CD8-positive, alpha-beta memory T cell (primary cell): ENCODE data around the gene ATMIN. TPM values are rescaled to one million over a fixed set of nuclear protein-coding genes. Genes with fewer than 3 reads are reported as not detected.

Experiments
- CTCF ChIA-PET: fragments of 350-600 bp; sonication (Branson Sonifier 250); formaldehyde crosslinking; loops from one replicate; lab custom pipeline; 2021; ENCODE audit warnings: antibody characterized with exemption; lab: Charles Lee
- POLR2A ChIA-PET: fragments of 350-600 bp; sonication (Branson Sonifier 250); formaldehyde crosslinking; loops from one replicate; lab custom pipeline; 2021; ENCODE audit warnings: antibody characterized with exemption; lab: Charles Lee
- DNase-seq, 5 donors: peaks; one replicate each; pipeline versions ENCODE4 v3.0.0 to v3.0.0-alpha.2; 2020 to 2022; ENCODE audit warnings: mixed read lengths in 1 of 5
- H3K27ac ChIP-seq: one replicate; pipeline ENCODE4 v1.7.0; 2013; ENCODE audit warnings: low read depth, mild to moderate bottlenecking, low read length, moderate library complexity
- H3K27me3 ChIP-seq: 2 replicates; pipeline ENCODE4 v1.7.0; 2013; ENCODE audit warnings: low read length, mild to moderate bottlenecking; ENCODE audit not compliant: insufficient read depth, poor library complexity, severe bottlenecking
- H3K36me3 ChIP-seq: 2 replicates; pipeline ENCODE4 v1.7.0; 2013; ENCODE audit warnings: mild to moderate bottlenecking, low read length, moderate library complexity; ENCODE audit not compliant: insufficient read depth
- H3K4me1 ChIP-seq: 2 replicates; pipeline ENCODE4 v1.7.0; 2013; ENCODE audit warnings: mild to moderate bottlenecking, low read length, moderate library complexity; ENCODE audit not compliant: insufficient read depth
- H3K4me3 ChIP-seq: 2 replicates; pipeline ENCODE4 v1.7.0; 2013; ENCODE audit warnings: mild to moderate bottlenecking, low read length
- H3K9me3 ChIP-seq: 2 replicates; pipeline ENCODE4 v1.7.0; 2013; ENCODE audit warnings: mild to moderate bottlenecking, low read length
- H3K27ac Mint-ChIP-seq, 8 donors: one replicate each; pipeline ENCODE4 v1.8.0; 2020 to 2021; ENCODE audit warnings: mixed read lengths in 8 of 8, mild to moderate bottlenecking in 6 of 8, inconsistent platforms in 3 of 8, moderate library complexity in 3 of 8
- H3K27me3 Mint-ChIP-seq, 2 donors: one replicate each; pipeline ENCODE4 v1.8.0; 2020 to 2021; ENCODE audit warnings: mixed read lengths in 2 of 2, mild to moderate bottlenecking in 1 of 2, moderate library complexity in 1 of 2
- H3K36me3 Mint-ChIP-seq, 3 donors: one replicate each; pipeline ENCODE4 v1.8.0; 2020 to 2021; ENCODE audit warnings: mixed read lengths in 3 of 3, inconsistent platforms in 1 of 3, mild to moderate bottlenecking in 1 of 3
- H3K4me1 Mint-ChIP-seq, 3 donors: one replicate each; pipeline ENCODE4 v1.8.0; 2020 to 2021; ENCODE audit warnings: mixed read lengths in 3 of 3, inconsistent platforms in 1 of 3, mild to moderate bottlenecking in 1 of 3
- H3K4me3 Mint-ChIP-seq, 7 donors: one replicate each; pipeline ENCODE4 v1.8.0; 2020 to 2021; ENCODE audit warnings: mixed read lengths in 7 of 7, mild to moderate bottlenecking in 6 of 7, moderate library complexity in 4 of 7, inconsistent platforms in 2 of 7
- H3K9me3 Mint-ChIP-seq, 5 donors: one replicate each; pipeline ENCODE4 v1.8.0; 2020 to 2022; ENCODE audit warnings: mixed read lengths in 5 of 5, mild to moderate bottlenecking in 3 of 5, moderate library complexity in 2 of 5, inconsistent platforms in 1 of 5
- polyA plus RNA-seq: library from polyadenylated mRNA; unstranded; fragments of 300-500 nt; fragmentation: Illumina TruSeq; gene quantifications from one replicate; pipeline ENCODE4 v1.2.3, GENCODE V29; 2021
- total RNA-seq, 2 experiments: library from RNA; stranded (reverse); gene quantifications; one replicate each; pipeline ENCODE4 v1.2.3, GENCODE V29; 2021

Gene ATMIN
- total and polyA plus RNA-seq, 3 experiments from 2014 or later, result 30.5 to 39.2 (median 31.3) TPM

GRCh38 chr16:80992676-80993293 lies 42.9 kb upstream of the ATMIN start:
- no peak for DNase-seq
- H3K27me3 Mint-ChIP-seq, result no peaks in the 10 kb centered on the region
- no peaks in the 10 kb centered on the region for H3K9me3 ChIP-seq
- no peak overlapping the region for H3K4me3 ChIP-seq
- H3K36me3 Mint-ChIP-seq, result peaks cover 0 to 59% (median 7%) of the 10 kb centered on the region in 3 donors
- CTCF ChIA-PET, result interaction anchor here (0.8 to 2.4 kb wide), 3 partner anchors 12 to 14 kb away, joined by 3 to 8 read pairs (median 6); partner anchors contain the start of genes CENPN and CMC2
- no peak overlapping the region for H3K4me3 Mint-ChIP-seq
- H3K27ac Mint-ChIP-seq, result peak overlapping the region in 3 of 8 donors; percentile 15 to 40 (median 39)
- POLR2A ChIA-PET, result no interaction called here
- H3K4me1 ChIP-seq, result peaks cover 2% of the 10 kb centered on the region
- H3K27ac ChIP-seq, result no peak overlapping the region
- peaks cover 8% of the 10 kb centered on the region for H3K36me3 ChIP-seq
- no peaks in the 10 kb centered on the region for H3K9me3 Mint-ChIP-seq
- H3K4me1 Mint-ChIP-seq, result peaks cover 29 to 47% (median 30%) of the 10 kb centered on the region in 3 donors
- no peaks in the 10 kb centered on the region for H3K27me3 ChIP-seq

- DNase-seq, result no peak
- H3K27ac ChIP-seq, result no peak overlapping the region
- no peak overlapping the region for H3K4me3 ChIP-seq
- POLR2A ChIA-PET, result interaction anchor here (1.3 kb wide), 1 partner anchor 13 kb away, joined by 3 read pairs; the partner anchor contains the start of genes CENPN and CMC2
- Mint-ChIP-seq H3K9me3 (no peaks in the 10 kb centered on the region), H3K27me3 (peaks cover 0 to 2% of the 10 kb centered on the region in 2 donors), H3K36me3 (peaks cover 0 to 56% (median 7%) of the 10 kb centered on the region in 3 donors), H3K4me1 (peaks cover 34 to 48% (median 36%) of the 10 kb centered on the region in 3 donors), H3K4me3 (no peak overlapping the region), H3K27ac (peak overlapping the region in 2 of 8 donors; percentile 15 to 40)
- CTCF ChIA-PET, result interaction anchor here (0.8 to 2.4 kb wide), 4 partner anchors 11 to 43 kb away, joined by 3 to 8 read pairs (median 4); partner anchors contain the start of genes ATMIN, CENPN and CMC2
- no peaks in the 10 kb centered on the region for H3K9me3 ChIP-seq
- H3K36me3 ChIP-seq, result peaks cover 8% of the 10 kb centered on the region
- peaks cover 7% of the 10 kb centered on the region for H3K4me1 ChIP-seq
- H3K27me3 ChIP-seq, result no peaks in the 10 kb centered on the region
Measured at GRCh38 chr16:80993307-80993706, 42.3 kb upstream of the ATMIN start.

GRCh38 chr16:80993834-80994233 lies 41.8 kb upstream of the ATMIN start:
- ChIA-PET CTCF (interaction anchor here (1.0 to 2.4 kb wide), 3 partner anchors 11 to 42 kb away, joined by 3 to 8 read pairs (median 6); partner anchors contain the start of gene ATMIN), POLR2A (interaction anchor here (1.3 kb wide), 1 partner anchor 13 kb away, joined by 3 read pairs; the partner anchor contains the start of genes CENPN and CMC2)
- no peak for DNase-seq
- Mint-ChIP-seq H3K4me3 (peak overlapping the region in 1 of 7 donors; percentile 10), H3K27me3 (peaks cover 0 to 2% of the 10 kb centered on the region in 2 donors), H3K4me1 (peaks cover 39 to 53% (median 41%) of the 10 kb centered on the region in 3 donors), H3K36me3 (peaks cover 0 to 53% (median 7%) of the 10 kb centered on the region in 3 donors), H3K9me3 (no peaks in the 10 kb centered on the region), H3K27ac (peak overlapping the region in 1 of 8 donors; percentile 40)
- H3K27ac ChIP-seq, result no peak overlapping the region
- no peak overlapping the region for H3K4me3 ChIP-seq
- peaks cover 8% of the 10 kb centered on the region for H3K4me1 ChIP-seq
- peaks cover 8% of the 10 kb centered on the region for H3K36me3 ChIP-seq
- no peaks in the 10 kb centered on the region for H3K9me3 ChIP-seq
- H3K27me3 ChIP-seq, result no peaks in the 10 kb centered on the region

GRCh38 chr16:80994451-80994850 lies 41.2 kb upstream of the ATMIN start:
- no peak for DNase-seq
- Histone ChIP-seq H3K4me1 (peaks cover 8% of the 10 kb centered on the region), H3K4me3 (no peak overlapping the region), H3K27ac (no peak overlapping the region), H3K36me3 (peaks cover 8% of the 10 kb centered on the region), H3K27me3 (no peaks in the 10 kb centered on the region), H3K9me3 (no peaks in the 10 kb centered on the region)
- peak overlapping the region in 1 of 8 donors; percentile 40 for H3K27ac Mint-ChIP-seq
- peak overlapping the region in 1 of 7 donors; percentile 10 for H3K4me3 Mint-ChIP-seq
- H3K36me3 Mint-ChIP-seq, result peaks cover 0 to 48% (median 7%) of the 10 kb centered on the region in 3 donors
- POLR2A ChIA-PET, result interaction anchor here (1.3 kb wide), 1 partner anchor 12 kb away, joined by 3 read pairs; the partner anchor contains the start of genes CENPN and CMC2
- peaks cover 45 to 57% (median 47%) of the 10 kb centered on the region in 3 donors for H3K4me1 Mint-ChIP-seq
- CTCF ChIA-PET, result interaction anchor here (1.7 to 2.4 kb wide), 2 partner anchors 10 to 15 kb away, joined by 6 to 8 read pairs; no protein-coding TSS in a partner anchor
- no peaks in the 10 kb centered on the region for H3K9me3 Mint-ChIP-seq
- H3K27me3 Mint-ChIP-seq, result peaks cover 0 to 2% of the 10 kb centered on the region in 2 donors

- H3K36me3 ChIP-seq, result peaks cover under 1% of the 10 kb centered on the region
- peak overlapping the region; percentile 74 for H3K27ac ChIP-seq
- no peaks in the 10 kb centered on the region for H3K9me3 ChIP-seq
- POLR2A ChIA-PET, result interaction anchor here (2.5 kb wide), 1 partner anchor 10 kb away, joined by 12 read pairs; the partner anchor contains the start of genes CENPN and CMC2
- Mint-ChIP-seq H3K27me3 (peaks cover 0 to 2% of the 10 kb centered on the region in 2 donors), H3K9me3 (no peaks in the 10 kb centered on the region), H3K4me1 (peaks cover 48 to 70% (median 63%) of the 10 kb centered on the region in 3 donors), H3K36me3 (peaks cover 0 to 35% (median 2%) of the 10 kb centered on the region in 3 donors), H3K27ac (peak overlapping the region; percentile 85 to 97 (median 94)), H3K4me3 (peak overlapping the region; percentile 91 to 96 (median 93))
- CTCF ChIA-PET, result interaction anchor here (0.7 kb wide), 1 partner anchor 8 kb away, joined by 3 read pairs; no protein-coding TSS in a partner anchor
- H3K27me3 ChIP-seq, result no peaks in the 10 kb centered on the region
- DNase-seq, result no peak
- H3K4me3 ChIP-seq, result peak overlapping the region; percentile 76
- peaks cover 8% of the 10 kb centered on the region for H3K4me1 ChIP-seq
Measured at GRCh38 chr16:80996688-80997138, 38.9 kb upstream of the ATMIN start.

GRCh38 chr16:80997139-80997798 lies 38.4 kb upstream of the ATMIN start:
- H3K4me1 ChIP-seq, result peaks cover 8% of the 10 kb centered on the region
- peak overlapping the region; percentile 74 for H3K27ac ChIP-seq
- no peak for DNase-seq
- Mint-ChIP-seq H3K27me3 (peaks cover 0 to 2% of the 10 kb centered on the region in 2 donors), H3K36me3 (peaks cover 0 to 33% (median 2%) of the 10 kb centered on the region in 3 donors), H3K9me3 (no peaks in the 10 kb centered on the region), H3K4me1 (peaks cover 49 to 75% (median 67%) of the 10 kb centered on the region in 3 donors), H3K4me3 (peak overlapping the region; percentile 91 to 96 (median 93)), H3K27ac (peak overlapping the region; percentile 85 to 97 (median 94))
- peak overlapping the region; percentile 76 for H3K4me3 ChIP-seq
- H3K36me3 ChIP-seq, result no peaks in the 10 kb centered on the region
- ChIA-PET CTCF (interaction anchor here (0.6 to 1.2 kb wide), 5 partner anchors 7 to 470 kb away, joined by 3 to 6 read pairs (median 3); partner anchors contain the start of genes ATMIN, CENPN and CMC2), POLR2A (interaction anchor here (0.5 to 2.5 kb wide), 3 partner anchors 7 to 12 kb away, joined by 3 to 12 read pairs (median 4); partner anchors contain the start of genes CENPN and CMC2)
- H3K9me3 ChIP-seq, result no peaks in the 10 kb centered on the region
- no peaks in the 10 kb centered on the region for H3K27me3 ChIP-seq

GRCh38 chr16:80997964-80998620 lies 37.5 kb upstream of the ATMIN start:
- ChIA-PET CTCF (interaction anchor here (1.0 to 1.2 kb wide), 3 partner anchors 8 to 471 kb away, joined by 3 to 6 read pairs (median 4); partner anchors contain the start of genes ATMIN, CENPN and CMC2), POLR2A (interaction anchor here (0.5 to 2.5 kb wide), 3 partner anchors 8 to 11 kb away, joined by 3 to 12 read pairs (median 4); partner anchors contain the start of genes CENPN and CMC2)
- peak overlapping the region in 7 of 8 donors; percentile 32 to 97 (median 90) for H3K27ac Mint-ChIP-seq
- no peaks in the 10 kb centered on the region for H3K36me3 ChIP-seq
- H3K9me3 ChIP-seq, result no peaks in the 10 kb centered on the region
- H3K4me1 ChIP-seq, result peaks cover 11% of the 10 kb centered on the region
- peak overlapping the region; percentile 76 for H3K4me3 ChIP-seq
- peaks cover 0 to 2% of the 10 kb centered on the region in 2 donors for H3K27me3 Mint-ChIP-seq
- H3K4me3 Mint-ChIP-seq, result peak overlapping the region; percentile 16 to 94 (median 91)
- H3K9me3 Mint-ChIP-seq, result no peaks in the 10 kb centered on the region
- DNase-seq, result no peak
- H3K27ac ChIP-seq, result peak overlapping the region; percentile 74
- H3K4me1 Mint-ChIP-seq, result peaks cover 51 to 82% (median 73%) of the 10 kb centered on the region in 3 donors
- no peaks in the 10 kb centered on the region for H3K27me3 ChIP-seq
- H3K36me3 Mint-ChIP-seq, result peaks cover 0 to 29% (median under 1%) of the 10 kb centered on the region in 3 donors
